HepG2 (cell line): ENCODE results near the gene PLBD2. TPM values are rescaled to one million over a fixed set of nuclear protein-coding genes. Genes with fewer than 3 reads are reported as not detected.

Experiments
- ATAC-seq: fragments of 200-7000 bp; cut with Tn5 transposase; 3 replicates; pipeline ENCODE4 v1.9.1; 2020; ENCODE audit warnings: mild to moderate bottlenecking, moderate library complexity
- BruUV-seq: library from RNA; stranded (reverse); fragments of 400-500 nt; replicated peaks from 2 replicates; lab custom pipeline; 2021; lab: Mats Ljungman, UMichigan
- CTCF ChIA-PET: fragments of 300-600 bp; formaldehyde crosslinking; extraction: SDS; loops from one replicate; lab custom pipeline; 2021; ENCODE audit warnings: low total read pairs, inconsistent platforms, low intra/inter-chr PET ratio; lab: Yijun Ruan, JAX
- POLR2A ChIA-PET: fragments of 350-600 bp; sonication (Branson Sonifier 250); formaldehyde crosslinking; loops from one replicate; lab custom pipeline; 2020; ENCODE audit warnings: antibody characterized with exemption, inconsistent platforms; lab: Yijun Ruan, JAX
- DNase-seq: peaks from one replicate; pipeline ENCODE4 v3.0.0-alpha.2; 2015; ENCODE audit warnings: low spot score
- FAIRE-seq: peaks from 3 replicates; lab custom pipeline; 2011; peaks lifted over from hg19 to GRCh38; lab: Jason Lieb, UNC
- H2AFZ ChIP-seq: one replicate; pipeline ENCODE4 v1.6.1; 2011; ENCODE audit warnings: low read length, inconsistent platforms
- H3K27ac ChIP-seq: fragments of 300-600 bp; 3 replicates; pipeline ENCODE4 v1.8.0; 2011; ENCODE audit warnings: mixed run types, mild to moderate bottlenecking, mixed read lengths, low read length, inconsistent platforms; ENCODE audit not compliant: insufficient read depth; ENCODE audit errors: extremely low read length
- H3K27me3 ChIP-seq, 2 experiments: fragments of 200-600 bp in 1 of 2; 2 replicates in 1 of 2; 3 replicates in 1 of 2; pipeline versions ENCODE4 v1.6.0 to v1.8.0; 2011; ENCODE audit warnings: low read length in 2 of 2, mild to moderate bottlenecking in 2 of 2, moderate library complexity in 2 of 2, inconsistent platforms in 1 of 2; ENCODE audit not compliant: insufficient read depth in 2 of 2, control insufficient read depth in 1 of 2
- H3K36me3 ChIP-seq, 2 experiments: fragments of 200-600 bp in 1 of 2; replicated peaks in 1 of 2; 2 replicates in 1 of 2; 3 replicates in 1 of 2; pipeline versions ENCODE4 v1.5.1 to v1.8.0; 2011; ENCODE audit warnings: low read length in 2 of 2, inconsistent platforms in 1 of 2; ENCODE audit not compliant: insufficient read depth in 2 of 2, control insufficient read depth in 1 of 2
- H3K4me1 ChIP-seq: 2 replicates; pipeline ENCODE4 v1.5.1; 2012; ENCODE audit warnings: low read length, inconsistent platforms; ENCODE audit not compliant: insufficient read depth
- H3K4me2 ChIP-seq: 2 replicates; pipeline ENCODE4 v1.6.0; 2011; ENCODE audit warnings: low read depth, low read length, inconsistent platforms
- H3K4me3 ChIP-seq, 3 experiments: fragments of 200-600 bp in 1 of 3; sonication (generic), shearing (Covaris generic) in 1 of 3; replicated peaks in 1 of 3; 2 replicates each; pipeline ENCODE4 v1.5.1; 2011 to 2016; ENCODE audit warnings: low read length in 3 of 3, inconsistent platforms in 2 of 3, low read depth in 2 of 3, mild to moderate bottlenecking in 2 of 3, control low read depth in 1 of 3, mixed read lengths in 1 of 3; ENCODE audit not compliant: insufficient read depth in 1 of 3
- H3K79me2 ChIP-seq: one replicate; pipeline ENCODE4 v1.6.1; 2011; ENCODE audit warnings: low read length, inconsistent platforms; ENCODE audit not compliant: insufficient read depth
- H3K9ac ChIP-seq: 2 replicates; pipeline ENCODE4 v1.6.0; 2011; ENCODE audit warnings: mild to moderate bottlenecking, low read depth, low read length, inconsistent platforms; ENCODE audit not compliant: insufficient read depth
- H3K9me3 ChIP-seq: 2 replicates; pipeline ENCODE4 v1.5.1; 2012; ENCODE audit warnings: mild to moderate bottlenecking, low read length
- H4K20me1 ChIP-seq: 2 replicates; pipeline ENCODE4 v1.6.0; 2011; ENCODE audit warnings: inconsistent platforms, mild to moderate bottlenecking, low read length, moderate library complexity; ENCODE audit not compliant: insufficient read depth
- ARID3A ChIP-seq: IDR thresholded peaks from 2 replicates; pipeline ENCODE4 v1.6.1; 2012; ENCODE audit warnings: low read depth, low read length, improper control_type of control experiment
- CBFB ChIP-seq: sonication (generic); formaldehyde crosslinking; IDR thresholded peaks from 2 replicates; pipeline ENCODE4 v1.4.0; 2020; ENCODE audit warnings: missing genetic modification reagents
- CREM ChIP-seq, 2 experiments: sonication (generic) in 1 of 2; formaldehyde crosslinking in 1 of 2; IDR thresholded peaks; 2 replicates each; pipeline versions ENCODE4 v1.4.0 to v1.6.1; 2016 to 2020; ENCODE audit warnings: antibody characterized with exemption in 1 of 2, mild to moderate bottlenecking in 1 of 2, missing genetic modification reagents in 1 of 2
- ERF ChIP-seq: IDR thresholded peaks from 2 replicates; pipeline ENCODE4 v1.6.1; 2018; ENCODE audit warnings: missing biosample characterization, missing genetic modification reagents
- GFI1 ChIP-seq: sonication (generic); formaldehyde crosslinking; IDR thresholded peaks from 2 replicates; pipeline ENCODE4 v1.5.0; 2020; ENCODE audit warnings: missing genetic modification reagents, mild to moderate bottlenecking, borderline replicate concordance
- PRPF4 ChIP-seq: fragments of 200-400 bp; formaldehyde crosslinking; IDR thresholded peaks from 2 replicates; pipeline ENCODE4 v1.6.1; 2016; ENCODE audit warnings: low read length, low read depth; ENCODE audit not compliant: poor library complexity, severe bottlenecking
- REPIN1 ChIP-seq: sonication (generic); formaldehyde crosslinking; IDR thresholded peaks from 2 replicates; pipeline ENCODE4 v1.8.0; 2022; ENCODE audit warnings: missing genetic modification reagents, low read depth, mild to moderate bottlenecking, borderline replicate concordance
- SATB2 ChIP-seq: sonication (generic); formaldehyde crosslinking; IDR thresholded peaks from 2 replicates; pipeline ENCODE4 v1.5.0; 2020; ENCODE audit warnings: missing genetic modification reagents
- SETDB1 ChIP-seq: sonication (generic); formaldehyde crosslinking; IDR thresholded peaks from 2 replicates; pipeline ENCODE4 v1.5.1; 2020; ENCODE audit warnings: missing genetic modification reagents, mild to moderate bottlenecking, borderline replicate concordance
- TEAD3 ChIP-seq: optimal IDR thresholded peaks from 2 replicates; pipeline ENCODE3; 2016; ENCODE audit warnings: borderline replicate concordance
- ZBTB4 ChIP-seq: sonication (generic); formaldehyde crosslinking; IDR thresholded peaks from 2 replicates; pipeline ENCODE4 v1.4.0; 2020; ENCODE audit warnings: missing genetic modification reagents, mild to moderate bottlenecking, borderline replicate concordance
- ZKSCAN1 ChIP-seq: fragments of 150-350 bp; IDR thresholded peaks from 2 replicates; pipeline ENCODE4 v1.6.1; 2014; ENCODE audit warnings: low read length
- ZMYM4 ChIP-seq: sonication (generic); formaldehyde crosslinking; IDR thresholded peaks from 2 replicates; pipeline ENCODE4 v1.8.1; 2023; ENCODE audit warnings: mild to moderate bottlenecking, missing genetic modification reagents
- ZNF251 ChIP-seq: sonication (generic); formaldehyde crosslinking; IDR thresholded peaks from 2 replicates; pipeline ENCODE4 v1.9.0; 2021; ENCODE audit warnings: mild to moderate bottlenecking, missing genetic modification reagents
- ZNF605 ChIP-seq: sonication (generic); formaldehyde crosslinking; IDR thresholded peaks from 2 replicates; pipeline ENCODE4 v1.8.0; 2022; ENCODE audit warnings: mild to moderate bottlenecking, missing genetic modification reagents
- ZNF629 ChIP-seq: sonication (generic); formaldehyde crosslinking; conservative IDR thresholded peaks from 2 replicates; pipeline ENCODE4 v1.5.0; 2020; ENCODE audit warnings: missing genetic modification reagents
- ZSCAN29 ChIP-seq: sonication (generic); formaldehyde crosslinking; conservative IDR thresholded peaks from 2 replicates; pipeline ENCODE4 v1.4.0; 2020; ENCODE audit warnings: mild to moderate bottlenecking, missing genetic modification reagents
- WGBS: methylation state at CpG from one replicate; pipeline ENCODE4 v1.1.6; 2017; ENCODE audit warnings: low lambda C conversion rate; 5-methylcytosine and 5-hydroxymethylcytosine counted together
- in situ Hi-C: cut with HindIII; loops from 2 replicates; pipeline ENCODE4 v1.10.0; 2017; ENCODE audit warnings: low pct_unique_long_range_greater_than_20kb; ENCODE audit not compliant: extremely low pct_ligation_motif_present
- intact Hi-C: fragments of 100-400 bp; cut with micrococcal nuclease; formaldehyde crosslinking; loops from one replicate; pipeline ENCODE4 v1.10.0; 2022; ENCODE audit not compliant: unreplicated experiment
- polyA plus RNA-seq, 8 experiments: library from polyadenylated mRNA; depleted of rRNA in 3 of 8; stranded (reverse) in 7 of 8; unstranded in 1 of 8; fragments of >200 nt; fragmentation: Illumina TruSeq in 4 of 8; extraction: Trizol in 4 of 8; gene quantifications; 2 replicates each; pipeline versions ENCODE4 v1.2.1 to v1.2.3, GENCODE V29; 2011 to 2016; ENCODE audit warnings: low read depth in 4 of 8, missing spikeins in 1 of 8, mixed read lengths in 1 of 8; ENCODE audit not compliant: insufficient read depth in 1 of 8
- total RNA-seq, 5 experiments: library from RNA; depleted of rRNA; stranded (reverse); fragments of >200 nt; fragmentation: Illumina TruSeq; extraction: Trizol; gene quantifications; 2 replicates each; pipeline ENCODE4 v1.2.3, GENCODE V29; 2016; ENCODE audit warnings: low read depth in 1 of 5

The PLBD2 gene
- total and polyA plus RNA-seq, 2 of the 13 experiments (the other 11 are each of a cell fraction or from before 2014, with no cell fraction given), result 6.7 to 8.5 TPM

- TF ChIP-seq ZNF605 (CRISPR knock-in tag) (no peak), SETDB1 (CRISPR knock-in tag) (no peak), ZMYM4 (CRISPR knock-in tag) (peak; percentile 36; the same call in 1 of the 2 replicates), CBFB (no peak), PRPF4 (no peak), REPIN1 (no peak)
Observed at GRCh38 chr12:113418213-113418879, 60.0 kb downstream of the PLBD2 start (continued).

- peaks cover 57% of the 10 kb centered on the region for H3K4me1 ChIP-seq
- FAIRE-seq, result no peak
- peak overlapping the region; percentile 34 for H3K27ac ChIP-seq
- in situ Hi-C loops (no loop called here), intact Hi-C loops (loop anchor here (10.0 kb wide), 1 partner anchor 226 kb away; no protein-coding TSS in a partner anchor)
- 0% methylated on average over 1 of the region's 2 CpGs for WGBS
- H3K36me3 ChIP-seq, result no peaks in the 10 kb centered on the region
- BruUV-seq, result no TSS peak
- no peak overlapping the region for H2AFZ ChIP-seq
- no peak overlapping the region for H3K4me3 ChIP-seq
- H4K20me1 ChIP-seq, result no peaks in the 10 kb centered on the region
- no peaks in the 10 kb centered on the region for H3K79me2 ChIP-seq
- CTCF ChIA-PET, result no interaction called here
- H3K9ac ChIP-seq, result no peak overlapping the region
- POLR2A ChIA-PET, result no interaction called here
- DNase-seq, result peak; percentile 13
- ATAC-seq, result peak; percentile 5; the same call in 2 of the 3 replicates
- peak overlapping the region; percentile 18; the same call in 1 of the 2 replicates for H3K4me2 ChIP-seq
- no peaks in the 10 kb centered on the region for H3K9me3 ChIP-seq
- no peaks in the 10 kb centered on the region for H3K27me3 ChIP-seq
- TF ChIP-seq TEAD3 (CRISPR knock-in tag) (no peak), ZSCAN29 (CRISPR knock-in tag) (no peak), ZNF629 (CRISPR knock-in tag) (peak; percentile 78), ZKSCAN1 (peak; percentile 87), ARID3A (no peak), ZNF251 (CRISPR knock-in tag) (no peak), CREM (IDR thresholded peaks at IDR 0.05) (no peak), CREM (CRISPR knock-in tag; IDR thresholded peaks at IDR 0.05) (no peak), ERF (CRISPR knock-in tag) (no peak), ZBTB4 (no peak), SATB2 (CRISPR knock-in tag) (no peak), GFI1 (CRISPR knock-in tag) (no peak)
Observed at GRCh38 chr12:113420996-113421595, 62.7 kb downstream of the PLBD2 start.
